NCI-H748 treated with DMSO at 0.1 percent for 48 hours (cell line): ENCODE measurements around the gene SPINK7.

Source experiments
- DNase-seq: peaks from one replicate; lab custom pipeline; 2025; lab: John Stamatoyannopoulos, UW

The SPINK7 gene

GRCh38 chr5:148343603-148344487 lies 31.6 kb downstream of the SPINK7 start:
- DNase-seq: no peak

DNA sequence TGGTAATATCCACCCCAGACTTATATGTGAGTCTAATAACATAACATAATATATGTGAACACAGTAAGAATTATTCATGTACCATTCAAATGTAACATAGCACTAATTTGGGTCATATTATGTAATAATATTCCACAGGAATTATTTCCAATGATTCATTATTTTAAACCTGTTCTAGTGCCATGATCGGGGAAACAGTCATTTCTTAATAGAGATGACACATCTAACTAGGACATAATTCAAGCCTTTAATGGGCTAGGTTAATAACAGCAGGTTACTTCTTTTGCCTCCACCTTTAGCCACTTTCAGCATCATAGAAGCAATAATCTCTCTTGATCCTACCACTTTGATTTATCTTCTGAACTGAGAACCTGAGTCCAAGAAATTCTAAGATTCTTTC lies 35.5 kb downstream of the SPINK7 start:
- DNase-seq: no peak

GRCh38 chr5:148352696-148353095 lies 40.5 kb downstream of the SPINK7 start:
- DNase-seq: no peak

DNA sequence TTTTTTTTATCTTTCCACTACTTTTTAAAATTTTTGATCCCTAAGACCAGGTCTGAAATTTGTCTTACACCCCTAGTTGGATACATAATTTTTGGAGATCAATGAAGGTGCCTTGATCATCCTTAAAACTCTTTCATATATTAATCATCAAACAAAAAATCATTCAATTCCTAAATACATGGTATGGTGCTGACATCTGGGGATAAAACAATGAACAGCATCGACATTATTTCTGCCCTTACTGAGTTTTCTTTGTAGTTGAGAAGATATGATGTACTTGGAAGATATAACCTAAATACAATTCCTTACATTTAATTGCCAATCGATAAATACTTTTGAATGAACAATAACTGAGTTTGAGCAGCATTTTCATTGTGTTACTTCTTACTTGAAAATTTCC lies 41.4 kb downstream of the SPINK7 start:
- DNase-seq: no peak

- no peak for DNase-seq
Observed at GRCh38 chr5:148364343-148364742, 52.1 kb downstream of the SPINK7 start.
